PC-3 (cell line): ENCODE measurements around the gene TAGLN. TPM values are rescaled to one million over a fixed set of nuclear protein-coding genes. Genes with fewer than 3 reads are reported as not detected.

Experiments
- ATAC-seq: fragments of 200-7000 bp; cut with Tn5 transposase; 2 replicates; pipeline ENCODE4 v1.9.1; 2020; ENCODE audit warnings: mild to moderate bottlenecking, moderate library complexity
- BruUV-seq: library from RNA; stranded (reverse); fragments of 400-500 nt; replicated peaks from 2 replicates; lab custom pipeline; 2021; lab: Mats Ljungman, UMichigan
- CTCF ChIA-PET: fragments of 300-600 bp; sonication (Branson Sonifier 250); formaldehyde crosslinking; loops from one replicate; lab custom pipeline; 2022; ENCODE audit warnings: antibody characterized with exemption; lab: Charles Lee
- POLR2A ChIA-PET: fragments of 300-600 bp; sonication (Branson Sonifier 250); formaldehyde crosslinking; loops from one replicate; lab custom pipeline; 2022; ENCODE audit warnings: antibody characterized with exemption; ENCODE audit not compliant: unreplicated experiment; lab: Charles Lee
- DNase-seq: peaks from one replicate; pipeline ENCODE4 v3.0.0-alpha.2; 2015
- H2AFZ ChIP-seq: fragments of 300-600 bp; sonication (generic); 2 replicates; pipeline ENCODE4 v1.6.0; 2016; ENCODE audit warnings: antibody characterized with exemption, low read length
- H3F3A ChIP-seq: fragments of 300-600 bp; sonication (generic); one replicate; pipeline ENCODE4 v1.6.0; 2017; ENCODE audit warnings: antibody characterized with exemption, low read length, control low read depth, mild to moderate bottlenecking; ENCODE audit not compliant: unreplicated experiment
- H3K27ac ChIP-seq: fragments of 300-600 bp; sonication (generic); 2 replicates; pipeline ENCODE4 v1.5.1; 2016; ENCODE audit warnings: mild to moderate bottlenecking, low read length
- H3K27me3 ChIP-seq: fragments of 300-600 bp; sonication (generic); 2 replicates; pipeline ENCODE4 v1.6.1; 2016; ENCODE audit warnings: low read length, mixed read lengths
- H3K36me3 ChIP-seq: fragments of 300-600 bp; sonication (generic); 2 replicates; pipeline ENCODE4 v1.6.1; 2016; ENCODE audit warnings: low read depth, mixed run types, low read length, mixed read lengths
- H3K4me1 ChIP-seq: fragments of 300-600 bp; sonication (generic); 2 replicates; pipeline ENCODE4 v1.5.1; 2016; ENCODE audit warnings: low read length; ENCODE audit not compliant: insufficient read depth
- H3K4me2 ChIP-seq: fragments of 300-600 bp; sonication (generic); 2 replicates; pipeline ENCODE4 v1.6.0; 2016; ENCODE audit warnings: low read length
- H3K4me3 ChIP-seq: fragments of 300-600 bp; sonication (generic); 2 replicates; pipeline ENCODE4 v1.5.1; 2016; ENCODE audit warnings: mild to moderate bottlenecking, low read length, mixed read lengths
- H3K79me2 ChIP-seq: fragments of 300-600 bp; sonication (generic); 2 replicates; pipeline ENCODE4 v1.6.1; 2017; ENCODE audit warnings: low read length, mixed read lengths
- H3K9ac ChIP-seq: fragments of 300-600 bp; sonication (generic); 2 replicates; pipeline ENCODE4 v1.6.0; 2016; ENCODE audit warnings: mild to moderate bottlenecking, low read length
- H3K9me2 ChIP-seq: fragments of 300-600 bp; sonication (generic); replicated peaks from 2 replicates; pipeline ENCODE4 v1.6.1; 2016; ENCODE audit warnings: mixed run types, low read length, mixed read lengths
- H3K9me3 ChIP-seq: fragments of 300-600 bp; sonication (generic); 2 replicates; pipeline ENCODE4 v1.6.1; 2016; ENCODE audit warnings: low read length, mixed read lengths
- H4K20me1 ChIP-seq: fragments of 300-600 bp; sonication (generic); 2 replicates; pipeline ENCODE4 v1.6.1; 2016; ENCODE audit warnings: low read length, mixed read lengths
- EZH2 ChIP-seq: fragments of 300-600 bp; sonication (generic); IDR thresholded peaks from one replicate; pipeline ENCODE4 v1.6.1; 2017; ENCODE audit warnings: antibody characterized with exemption, mild to moderate bottlenecking, low read length; ENCODE audit not compliant: unreplicated experiment
- EZH2phosphoT487 ChIP-seq: fragments of 300-600 bp; sonication (generic); IDR thresholded peaks from 2 replicates; pipeline ENCODE4 v1.6.1; 2018; ENCODE audit warnings: mild to moderate bottlenecking, antibody characterized with exemption, low read length, borderline replicate concordance
- intact Hi-C: fragments of 100-400 bp; cut with micrococcal nuclease; formaldehyde crosslinking; loops from 2 replicates; pipeline ENCODE4 v1.9.0; 2023
- total RNA-seq: library from RNA; depleted of rRNA; stranded (reverse); fragments of >200 nt; gene quantifications from 2 replicates; pipeline ENCODE4 v1.2.3, GENCODE V29; 2014
- TF ChIP-seq, protein P1 (sequence below): fragments of 300-600 bp; sonication (generic); conservative IDR thresholded peaks from 2 replicates; pipeline ENCODE4 v1.5.1; 2017; ENCODE audit warnings: antibody characterized with exemption, low read depth, mild to moderate bottlenecking, low read length

Gene TAGLN
- total RNA-seq, 1 experiment from 2014 or later = 10.3 TPM

DNA sequence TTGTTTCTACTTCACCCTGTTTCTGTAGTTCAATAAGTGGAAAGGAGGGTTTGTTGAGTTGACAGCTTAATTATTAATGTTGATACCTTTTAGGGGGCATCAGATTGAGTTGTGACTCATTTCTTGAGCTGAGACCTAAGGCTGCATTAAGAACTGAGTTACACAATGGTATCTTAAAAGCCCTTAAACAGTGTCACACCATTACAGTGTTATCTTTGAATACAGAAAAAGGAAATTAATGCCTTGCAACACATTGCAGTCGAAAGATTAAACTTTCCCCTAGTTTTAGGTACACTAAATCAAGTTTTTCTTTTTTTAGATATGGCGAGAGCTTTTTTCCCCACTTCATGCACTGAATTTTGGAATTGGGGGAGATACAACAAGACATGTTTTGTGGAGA lies 38.3 kb upstream of the TAGLN start:
- Histone ChIP-seq H3K4me1 (no peaks in the 10 kb centered on the region), H3K36me3 (peaks cover 62% of the 10 kb centered on the region), H4K20me1 (peaks cover 22% of the 10 kb centered on the region; the same call in 1 of the 2 replicates), H3K79me2 (peaks cover 43% of the 10 kb centered on the region), H3K9ac (no peak overlapping the region), H3K9me3 (no peaks in the 10 kb centered on the region), H3K27ac (no peak overlapping the region), H3F3A (no peaks in the 10 kb centered on the region), H3K9me2 (no peaks in the 10 kb centered on the region), H3K4me3 (no peak overlapping the region), H3K4me2 (no peak overlapping the region), H2AFZ (no peak overlapping the region), H3K27me3 (no peaks in the 10 kb centered on the region)
- BruUV-seq = no TSS peak
- ChIA-PET POLR2A (no interaction called here), CTCF (no interaction called here)
- TF ChIP-seq EZH2phosphoT487 (no peak), EZH2 (no peak)
- TF ChIP-seq, protein P1, sequence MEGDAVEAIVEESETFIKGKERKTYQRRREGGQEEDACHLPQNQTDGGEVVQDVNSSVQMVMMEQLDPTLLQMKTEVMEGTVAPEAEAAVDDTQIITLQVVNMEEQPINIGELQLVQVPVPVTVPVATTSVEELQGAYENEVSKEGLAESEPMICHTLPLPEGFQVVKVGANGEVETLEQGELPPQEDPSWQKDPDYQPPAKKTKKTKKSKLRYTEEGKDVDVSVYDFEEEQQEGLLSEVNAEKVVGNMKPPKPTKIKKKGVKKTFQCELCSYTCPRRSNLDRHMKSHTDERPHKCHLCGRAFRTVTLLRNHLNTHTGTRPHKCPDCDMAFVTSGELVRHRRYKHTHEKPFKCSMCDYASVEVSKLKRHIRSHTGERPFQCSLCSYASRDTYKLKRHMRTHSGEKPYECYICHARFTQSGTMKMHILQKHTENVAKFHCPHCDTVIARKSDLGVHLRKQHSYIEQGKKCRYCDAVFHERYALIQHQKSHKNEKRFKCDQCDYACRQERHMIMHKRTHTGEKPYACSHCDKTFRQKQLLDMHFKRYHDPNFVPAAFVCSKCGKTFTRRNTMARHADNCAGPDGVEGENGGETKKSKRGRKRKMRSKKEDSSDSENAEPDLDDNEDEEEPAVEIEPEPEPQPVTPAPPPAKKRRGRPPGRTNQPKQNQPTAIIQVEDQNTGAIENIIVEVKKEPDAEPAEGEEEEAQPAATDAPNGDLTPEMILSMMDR = no peak
- DNase-seq = no peak
- intact Hi-C loops = no loop called here
- no peak for ATAC-seq

DNA sequence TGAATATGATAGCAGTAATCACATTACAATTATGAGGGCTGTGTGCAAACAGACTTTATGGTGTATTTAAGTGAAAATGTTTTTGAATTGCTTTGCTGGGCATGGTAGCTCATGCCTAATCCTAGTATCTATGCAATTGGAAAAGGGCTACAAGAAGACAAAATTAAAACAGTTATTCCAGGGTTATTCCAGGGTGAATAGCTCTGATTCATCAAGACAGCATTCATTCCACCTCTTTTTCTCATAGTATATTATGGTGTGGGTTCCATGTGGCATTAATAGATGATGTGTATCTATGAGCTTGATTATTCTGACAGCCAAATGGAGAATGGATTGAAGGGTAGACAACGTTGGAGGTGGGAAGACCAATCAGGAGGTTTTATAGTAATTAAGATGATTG lies 32.7 kb upstream of the TAGLN start:
- CTCF ChIA-PET = no interaction called here

DNA sequence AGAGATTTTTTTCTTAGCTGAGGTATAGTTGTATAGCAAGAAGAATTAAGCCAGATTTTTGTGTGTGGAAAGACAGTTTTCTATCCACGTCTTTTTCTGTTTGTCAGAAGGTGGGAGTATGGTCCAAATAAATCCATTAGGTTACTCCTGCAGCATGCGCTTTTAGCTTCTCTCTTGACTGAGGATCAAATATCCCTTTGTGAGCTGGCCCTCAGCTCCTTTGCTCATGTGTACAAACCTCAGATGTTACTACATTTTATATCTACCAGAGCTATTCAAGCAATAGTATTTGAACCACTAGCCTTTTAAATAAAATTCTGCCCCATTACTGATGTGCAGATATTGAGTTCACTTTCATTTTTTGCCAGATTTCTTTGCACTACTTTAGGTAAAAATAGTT lies 29.4 kb upstream of the TAGLN start:
- no peak overlapping the region for H2AFZ ChIP-seq
- ChIA-PET POLR2A (no interaction called here), CTCF (no interaction called here)
- H3K4me3 ChIP-seq = no peak overlapping the region
- no peak overlapping the region for H3K27ac ChIP-seq
- H3K4me2 ChIP-seq = no peak overlapping the region
- H4K20me1 ChIP-seq = peaks cover 4% of the 10 kb centered on the region; the same call in 1 of the 2 replicates
- no peaks in the 10 kb centered on the region for H3K9me3 ChIP-seq
- no peak overlapping the region for H3K9ac ChIP-seq
- no peaks in the 10 kb centered on the region for H3K4me1 ChIP-seq
- peaks cover 4% of the 10 kb centered on the region for H3F3A ChIP-seq
- H3K27me3 ChIP-seq = no peaks in the 10 kb centered on the region
- TF ChIP-seq EZH2phosphoT487 = no peak
- no peak for TF ChIP-seq EZH2
- TF ChIP-seq, protein P1 = no peak
- intact Hi-C loops = no loop called here
- peaks cover 46% of the 10 kb centered on the region for H3K36me3 ChIP-seq
- ATAC-seq (no peak), DNase-seq (no peak)
- no peaks in the 10 kb centered on the region for H3K9me2 ChIP-seq
- no peaks in the 10 kb centered on the region; the same call in 1 of the 2 replicates for H3K79me2 ChIP-seq
- no TSS peak for BruUV-seq

More for the DNA sequence above, 32.7 kb upstream of the TAGLN start:
- H3K4me2 ChIP-seq = no peak overlapping the region
- intact Hi-C loops = no loop called here
- POLR2A ChIA-PET = interaction anchor here (0.6 kb wide), 1 partner anchor 94 kb away, joined by 3 read pairs; no protein-coding TSS in a partner anchor
- no peaks in the 10 kb centered on the region for H3F3A ChIP-seq
- H3K27ac ChIP-seq = no peak overlapping the region
- H3K9me2 ChIP-seq = no peaks in the 10 kb centered on the region
- DNase-seq (no peak), ATAC-seq (no peak)
- TF ChIP-seq EZH2 (no peak), EZH2phosphoT487 (no peak)
- TF ChIP-seq, protein P1 = no peak
- no peaks in the 10 kb centered on the region for H3K9me3 ChIP-seq
- H3K36me3 ChIP-seq = peaks cover 72% of the 10 kb centered on the region
- H4K20me1 ChIP-seq = peaks cover 4% of the 10 kb centered on the region; the same call in 1 of the 2 replicates
- no peaks in the 10 kb centered on the region for H3K4me1 ChIP-seq
- H3K9ac ChIP-seq = no peak overlapping the region
- no peak overlapping the region for H3K4me3 ChIP-seq
- peaks cover 3% of the 10 kb centered on the region; the same call in 1 of the 2 replicates for H3K79me2 ChIP-seq
- BruUV-seq = no TSS peak
- H3K27me3 ChIP-seq = no peaks in the 10 kb centered on the region
- H2AFZ ChIP-seq = no peak overlapping the region
